Gastroesophageal sphincter (tissue), 4 donors: ENCODE results near the gene RNF183. TPM values are rescaled to one million over a fixed set of nuclear protein-coding genes. Genes with fewer than 3 reads are reported as not detected.

ENCODE experiments used
- ATAC-seq: fragments of 150-250 bp; one replicate; pipeline ENCODE4 v1.9.1; 2016; ENCODE audit warnings: mild to moderate bottlenecking, moderate library complexity
- H3K27ac ChIP-seq, 4 donors: fragments of 200-600 bp; sonication (generic) in 3 of 4; 1 replicate in 3 of 4; 2 replicates in 1 of 4; pipeline ENCODE4 v1.5.1; 2016 to 2019
- H3K27me3 ChIP-seq: fragments of 200-600 bp; sonication (generic); one replicate; pipeline ENCODE4 v1.5.1; 2019
- H3K36me3 ChIP-seq, 2 donors: fragments of 200-600 bp; sonication (generic); one replicate each; pipeline ENCODE4 v1.5.1; 2019; ENCODE audit warnings: control low read depth in 1 of 2
- H3K4me1 ChIP-seq, 3 donors: fragments of 200-600 bp; sonication (generic); 1 replicate in 2 of 3; 2 replicates in 1 of 3; pipeline ENCODE4 v1.5.1; 2016 to 2019; ENCODE audit warnings: control low read depth in 2 of 3
- H3K4me3 ChIP-seq, 2 donors: fragments of 200-600 bp; sonication (generic); one replicate each; pipeline ENCODE4 v1.5.1; 2019; ENCODE audit warnings: mild to moderate bottlenecking in 1 of 2, moderate library complexity in 1 of 2
- H3K9me3 ChIP-seq, 3 donors: fragments of 200-600 bp; sonication (generic); one replicate each; pipeline ENCODE4 v1.5.1; 2017 to 2019; ENCODE audit warnings: control low read depth in 2 of 3
- CTCF ChIP-seq, 4 experiments: fragments of 200-600 bp in 2 of 4; fragments of 450-650 bp in 2 of 4; sonication (generic) in 1 of 4; IDR thresholded peaks; one replicate each; pipeline ENCODE4 v1.5.1; 2017 to 2019; ENCODE audit warnings: antibody characterized with exemption in 4 of 4, mild to moderate bottlenecking in 2 of 4, moderate library complexity in 2 of 4
- EP300 ChIP-seq: sonication (generic); formaldehyde crosslinking; IDR thresholded peaks from one replicate; pipeline ENCODE4 v1.6.1; 2017; ENCODE audit warnings: antibody characterized with exemption, mild to moderate bottlenecking
- POLR2A ChIP-seq, 2 donors: fragments of 450-650 bp; IDR thresholded peaks; one replicate each; pipeline ENCODE4 v1.6.1; 2017; ENCODE audit warnings: antibody characterized with exemption in 2 of 2, mild to moderate bottlenecking in 2 of 2, moderate library complexity in 1 of 2
- POLR2AphosphoS5 ChIP-seq: sonication (generic); formaldehyde crosslinking; IDR thresholded peaks from one replicate; pipeline ENCODE4 v1.6.1; 2017; ENCODE audit warnings: antibody characterized with exemption
- WGBS, 2 donors: methylation state at CpG; one replicate each; pipeline ENCODE4 v1.1.5; 2018; ENCODE audit warnings: low coverage in 1 of 2; 5-methylcytosine and 5-hydroxymethylcytosine counted together
- total RNA-seq, 4 donors: library from RNA; depleted of rRNA; stranded (reverse); fragments of >200 nt; gene quantifications; one replicate each; pipeline ENCODE4 v1.1.0, GENCODE V29; 2016

RNF183 gene
- total RNA-seq, 4 donors from 2014 or later = 0.37 TPM; not detected in 3

- H3K4me1 ChIP-seq = no peaks in the 10 kb centered on the region
- no peaks in the 10 kb centered on the region for H3K9me3 ChIP-seq
- WGBS, 2 donors = 80 to 94% methylated on average over 1 of the region's 1 CpG
- peaks cover 37% of the 10 kb centered on the region for H3K27me3 ChIP-seq
- H3K27ac ChIP-seq = no peak overlapping the region
- no peak for ATAC-seq
- no peaks in the 10 kb centered on the region for H3K36me3 ChIP-seq
- H3K4me3 ChIP-seq = no peak overlapping the region
- TF ChIP-seq POLR2A (IDR thresholded peaks at IDR 0.05) (no peak), EP300 (no peak)
These were observed 3.4 kb upstream of the RNF183 start for GRCh38 chr9:113306566-113306965.

- Histone ChIP-seq H3K27me3 (peaks cover 27% of the 10 kb centered on the region), H3K9me3 (no peaks in the 10 kb centered on the region), H3K4me3 (no peak overlapping the region), H3K27ac (no peak overlapping the region), H3K36me3 (no peaks in the 10 kb centered on the region), H3K4me1 (no peaks in the 10 kb centered on the region)
- no peak for ATAC-seq
- TF ChIP-seq POLR2AphosphoS5 (no peak), CTCF (IDR thresholded peaks at IDR 0.05) (no peak), POLR2A (IDR thresholded peaks at IDR 0.05) (no peak), EP300 (no peak)
- WGBS, 2 donors = 75 to 81% methylated on average over 6 to 8 of the region's 8 CpGs
These were observed 1.6 kb downstream of the RNF183 start for GRCh38 chr9:113301548-113301947.

- Histone ChIP-seq H3K36me3 (no peaks in the 10 kb centered on the region), H3K4me1 (no peaks in the 10 kb centered on the region), H3K27ac (no peak overlapping the region), H3K4me3 (no peak overlapping the region), H3K27me3 (peaks cover 14% of the 10 kb centered on the region), H3K9me3 (no peaks in the 10 kb centered on the region)
- ATAC-seq = no peak
- TF ChIP-seq EP300 = no peak
- no peak for TF ChIP-seq POLR2AphosphoS5
- TF ChIP-seq POLR2A (IDR thresholded peaks at IDR 0.05) = no peak
- no peak for TF ChIP-seq CTCF (IDR thresholded peaks at IDR 0.05)
- 32 to 37% methylated on average over 5 to 7 of the region's 8 CpGs for WGBS, 2 donors
These were observed 3.3 kb downstream of the RNF183 start for GRCh38 chr9:113299800-113300292.

- Histone ChIP-seq H3K9me3 (no peaks in the 10 kb centered on the region), H3K36me3 (peaks cover 0 to under 1% of the 10 kb centered on the region in 2 donors), H3K27me3 (peaks cover 7% of the 10 kb centered on the region), H3K4me1 (no peaks in the 10 kb centered on the region), H3K27ac (no peak overlapping the region), H3K4me3 (no peak overlapping the region)
- 75 to 97% methylated on average over 4 to 6 of the region's 15 CpGs for WGBS, 2 donors
- no peak for ATAC-seq
- no peak for TF ChIP-seq POLR2A (IDR thresholded peaks at IDR 0.05)
- TF ChIP-seq POLR2AphosphoS5 = no peak
- no peak for TF ChIP-seq CTCF (IDR thresholded peaks at IDR 0.05)
- TF ChIP-seq EP300 = no peak
These were observed 4.0 kb downstream of the RNF183 start for GRCh38 chr9:113298924-113299770.

- no peaks in the 10 kb centered on the region for H3K9me3 ChIP-seq
- peaks cover 0 to 9% of the 10 kb centered on the region in 2 donors for H3K36me3 ChIP-seq
- H3K4me3 ChIP-seq = no peak overlapping the region
- 94% methylated on average over 3 of the region's 8 CpGs; no CpG with 5 or more reads in 1 of the 2 donors for WGBS, 2 donors
- TF ChIP-seq POLR2A (IDR thresholded peaks at IDR 0.05) = no peak
- no peak for TF ChIP-seq POLR2AphosphoS5
- no peak for TF ChIP-seq CTCF (IDR thresholded peaks at IDR 0.05)
- TF ChIP-seq EP300 = no peak
- H3K27me3 ChIP-seq = no peaks in the 10 kb centered on the region
- ATAC-seq = no peak
- no peak overlapping the region for H3K27ac ChIP-seq
- no peaks in the 10 kb centered on the region for H3K4me1 ChIP-seq
These were observed 4.9 kb downstream of the RNF183 start for GRCh38 chr9:113298311-113298710.
